Activated naive CD4-positive, alpha-beta T cell (primary cell): ENCODE results near the gene KANSL1.
"Not testable (repeated sequence)": the region's sequence is repeated elsewhere in the genome, so short reads cannot be mapped to it uniquely, and the experiment has no call there.

Source experiments
- DNase-seq, 4 experiments: peaks; one replicate each; lab custom pipeline; 2025; lab: John Stamatoyannopoulos, UW

The KANSL1 gene

DNA sequence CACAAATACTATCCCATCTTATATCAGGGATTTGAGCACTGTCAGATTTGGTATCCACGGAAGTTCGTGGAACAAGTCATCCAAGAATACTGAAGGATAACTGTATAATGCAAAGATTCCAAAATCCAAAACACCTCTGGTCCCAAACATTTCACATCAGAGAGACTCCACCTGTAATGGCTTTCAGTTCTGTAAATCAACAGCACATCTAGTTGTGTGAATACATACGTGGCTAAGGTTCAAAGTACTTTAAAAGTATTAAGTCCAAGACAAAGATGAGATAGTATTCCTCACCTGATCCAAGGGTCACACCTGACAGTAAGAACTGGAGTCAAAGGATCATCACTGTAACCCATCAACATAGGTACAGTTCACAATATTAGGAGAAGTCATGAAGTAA is 54.8 kb downstream of the KANSL1 start:
- no peak for DNase-seq

DNA sequence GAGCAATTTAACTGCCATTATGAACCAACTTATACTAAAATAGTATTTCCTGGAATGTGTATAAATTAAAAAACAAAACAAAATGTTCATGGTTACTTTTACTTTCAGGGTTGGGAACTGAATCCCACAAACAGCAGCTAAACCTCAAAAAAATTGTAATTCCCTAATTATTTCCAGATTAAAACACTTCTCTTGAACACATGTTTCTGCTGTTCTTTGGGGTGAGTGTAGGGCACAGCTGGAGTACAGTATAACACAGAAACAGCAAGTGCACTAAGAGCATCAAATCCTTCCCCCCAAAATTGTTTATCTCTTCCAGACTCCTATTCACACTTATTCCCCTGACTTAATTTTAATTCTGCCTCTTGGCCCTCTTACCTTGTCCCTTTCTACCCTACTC is 56.4 kb downstream of the KANSL1 start:
- DNase-seq: no peak

DNA sequence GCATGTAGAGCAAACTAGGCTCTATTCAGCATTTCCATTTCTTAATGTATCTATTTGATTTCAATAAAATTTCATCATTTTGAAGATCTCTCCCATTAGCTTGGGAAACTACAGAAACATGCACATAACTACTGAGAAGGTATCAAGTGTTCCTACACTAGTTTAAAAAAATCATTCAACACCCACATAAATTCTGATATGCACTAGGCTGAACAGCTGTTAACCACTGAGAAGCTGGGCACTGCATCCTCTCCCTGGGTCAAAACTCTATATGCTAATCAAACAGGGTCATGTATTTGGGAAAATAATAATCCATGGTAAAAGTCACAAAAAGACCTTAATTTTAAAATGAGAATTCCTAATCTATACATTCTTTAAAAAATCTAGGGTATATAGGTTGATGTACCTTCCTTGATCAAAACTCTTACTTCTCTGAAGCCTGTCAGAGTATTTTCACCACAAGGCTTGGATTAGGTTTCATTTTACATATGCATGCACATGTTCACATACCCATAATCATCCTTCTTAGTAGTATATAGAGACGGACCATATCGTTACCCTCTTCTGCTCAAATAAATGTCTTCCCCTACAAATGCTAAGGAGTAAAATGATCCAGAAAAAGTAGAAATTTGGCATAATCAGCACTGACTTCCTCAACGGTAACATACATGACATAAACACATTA is 57.2 kb downstream of the KANSL1 start:
- DNase-seq: no peak

DNA sequence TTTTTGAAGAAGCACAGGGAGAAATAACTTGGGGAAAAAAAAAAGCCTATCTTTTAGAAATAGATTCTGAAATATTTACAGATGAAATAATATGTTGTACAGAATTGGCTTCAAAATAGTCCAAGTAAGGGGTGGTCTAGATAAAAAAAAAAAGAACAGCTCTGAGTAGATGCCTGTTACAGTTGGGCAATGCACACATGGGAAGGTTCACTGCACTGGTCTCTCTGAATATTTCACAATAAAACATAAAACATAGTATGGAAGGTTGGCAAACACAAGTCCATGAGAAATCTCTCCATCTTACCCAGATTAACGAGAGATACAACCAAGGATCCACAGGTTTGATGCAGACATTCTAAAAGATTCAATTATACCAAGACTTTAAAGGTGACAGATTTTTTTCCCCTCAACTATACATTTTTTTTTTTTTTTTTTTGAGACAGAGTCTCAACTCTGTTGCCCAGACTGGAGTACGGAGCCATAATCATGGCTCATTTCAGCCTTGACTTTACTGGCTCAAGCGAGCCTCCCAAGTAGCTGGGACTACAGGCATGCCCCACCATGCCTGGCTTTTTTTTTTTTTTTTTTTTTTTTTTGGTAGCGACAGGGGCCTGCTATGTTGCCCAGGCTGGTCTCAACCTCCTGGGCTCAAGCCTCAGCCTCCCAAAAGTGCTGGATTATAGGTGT is 58.0 kb downstream of the KANSL1 start:
- DNase-seq: no peak

DNA sequence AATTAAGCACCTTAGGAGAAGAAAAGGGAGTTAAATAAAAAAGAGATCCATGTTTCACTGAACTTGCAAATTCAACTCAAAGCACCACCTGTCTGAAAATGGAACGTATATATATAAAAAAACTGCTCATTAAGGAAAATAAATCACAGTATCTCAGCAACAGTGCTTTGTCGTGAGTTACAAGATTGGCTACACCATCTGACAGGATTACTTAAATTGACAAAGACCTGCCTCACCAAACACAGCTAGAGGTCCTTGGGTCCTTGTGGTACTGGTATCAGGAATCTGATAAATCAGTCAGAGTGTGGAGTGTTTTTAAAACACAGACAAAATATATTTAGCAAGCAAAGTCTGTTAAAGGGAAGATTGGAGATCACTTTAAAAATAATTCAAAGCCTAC is 63.9 kb downstream of the KANSL1 start:
- DNase-seq: no peak

DNA sequence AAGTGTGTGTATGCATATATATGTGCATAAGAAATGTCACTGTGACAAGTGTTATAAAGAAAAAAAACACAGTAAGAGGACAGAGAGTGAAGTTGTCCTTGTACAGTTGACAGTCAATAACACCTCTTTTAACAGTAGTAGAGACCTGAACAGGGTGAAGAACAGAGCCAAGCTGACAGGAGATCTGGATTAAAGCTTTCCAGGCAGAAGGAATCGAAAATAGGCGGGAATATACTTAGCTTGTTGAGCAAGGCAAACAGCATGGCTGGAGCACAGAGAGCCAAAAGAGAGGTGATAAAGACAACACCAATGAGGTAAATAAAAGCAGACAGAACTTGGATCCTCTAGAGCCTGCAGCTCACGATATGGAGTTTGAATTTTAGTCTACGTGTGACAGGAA is 64.8 kb downstream of the KANSL1 start:
- DNase-seq: no peak

DNA sequence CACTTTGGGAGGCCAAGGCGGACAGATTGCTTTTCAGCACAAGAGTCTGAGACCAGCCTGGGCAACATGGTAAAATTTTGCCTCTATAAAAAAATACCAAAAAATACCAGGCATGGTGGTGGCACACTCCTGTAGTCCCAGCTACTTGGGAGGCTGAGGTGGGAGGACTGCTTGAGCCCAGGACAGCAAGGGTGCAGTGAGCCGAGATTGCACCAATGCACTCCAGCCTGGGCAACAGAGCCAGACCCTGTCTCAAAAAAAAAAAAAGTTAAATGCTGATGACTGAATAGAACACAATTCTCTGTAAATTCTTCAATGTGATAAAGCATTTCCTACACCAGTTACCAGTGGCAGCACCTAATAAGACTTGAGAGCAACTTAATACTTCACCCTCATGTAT is 65.7 kb downstream of the KANSL1 start:
- no peak for DNase-seq

DNA sequence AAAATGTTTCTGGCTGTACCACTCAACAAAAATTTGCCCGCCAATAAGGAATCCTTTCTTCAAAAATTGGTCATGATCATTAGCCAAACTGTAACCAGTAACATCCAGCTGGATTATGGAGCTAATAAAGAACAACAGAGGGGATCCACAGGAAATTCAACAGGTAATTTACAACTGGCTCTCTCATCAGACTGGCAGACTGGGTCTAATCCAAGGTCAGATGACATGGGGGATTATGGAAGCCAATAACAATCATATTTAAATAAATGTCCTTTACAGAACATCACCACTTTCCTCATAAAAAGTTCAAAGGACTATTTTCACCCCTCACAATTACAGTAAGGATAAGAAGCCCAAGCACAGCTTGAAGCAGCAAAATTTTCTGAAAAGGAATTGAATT is 66.4 kb downstream of the KANSL1 start:
- no peak for DNase-seq

DNA sequence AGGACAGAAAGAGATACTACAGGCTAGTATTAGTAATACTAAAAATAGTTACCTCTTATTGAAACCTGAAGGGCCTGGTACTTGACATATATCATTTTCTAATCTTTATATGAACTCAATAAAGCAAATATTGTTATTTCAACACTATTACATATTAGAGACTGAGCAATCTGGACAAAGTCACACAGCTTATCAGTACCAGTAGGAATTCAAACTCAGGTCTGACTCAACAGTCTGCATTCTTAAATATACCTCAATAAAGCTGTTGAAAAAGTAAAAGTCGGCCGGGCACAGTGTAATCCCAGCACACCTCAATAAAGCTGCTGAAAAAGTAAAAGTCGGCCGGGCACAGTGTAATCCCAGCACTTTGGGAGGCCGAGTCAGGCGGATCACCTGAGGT is 67.4 kb downstream of the KANSL1 start:
- DNase-seq: no peak

DNA sequence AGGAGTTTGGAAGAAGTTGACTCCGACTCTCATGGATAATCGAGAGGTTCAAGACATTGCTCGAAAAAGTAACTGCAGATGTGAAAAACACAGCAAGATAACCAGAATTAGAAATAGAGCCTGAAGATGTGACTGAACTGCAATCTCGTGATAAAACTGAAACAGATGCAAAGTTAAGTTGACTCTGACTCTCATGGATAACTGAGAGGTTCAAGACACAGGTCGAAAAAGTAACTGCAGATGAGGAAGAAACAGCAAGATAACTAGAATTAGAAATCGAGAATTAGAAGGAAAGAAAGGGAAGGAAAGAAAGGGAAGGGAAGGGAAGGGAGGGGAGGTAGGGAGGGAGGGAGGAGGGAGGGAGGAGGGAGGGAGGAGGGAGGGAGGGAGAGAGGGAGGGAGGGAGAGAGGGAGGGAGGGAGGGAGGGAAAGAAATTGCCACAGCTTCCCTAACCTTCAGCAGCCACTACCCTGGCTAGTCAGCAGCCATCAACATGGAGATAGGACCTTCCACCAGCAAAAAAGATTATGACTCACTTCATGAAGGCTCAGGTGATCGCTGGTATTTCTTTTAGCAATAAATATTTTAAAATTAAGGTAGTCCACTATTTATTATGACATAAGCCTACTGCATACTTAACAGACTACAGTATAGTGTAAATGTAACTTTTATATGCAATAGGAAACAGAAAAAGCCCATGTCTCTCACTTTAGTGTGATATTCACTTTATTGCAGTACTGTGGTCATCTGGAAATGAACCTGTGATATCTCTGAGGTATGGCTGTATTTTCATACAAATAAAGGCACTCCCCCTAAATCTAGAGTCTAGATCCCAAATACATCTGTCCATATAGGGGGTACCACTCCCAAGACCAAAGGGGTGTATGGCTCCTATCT is 68.3 kb downstream of the KANSL1 start:
- DNase-seq: no peak

DNA sequence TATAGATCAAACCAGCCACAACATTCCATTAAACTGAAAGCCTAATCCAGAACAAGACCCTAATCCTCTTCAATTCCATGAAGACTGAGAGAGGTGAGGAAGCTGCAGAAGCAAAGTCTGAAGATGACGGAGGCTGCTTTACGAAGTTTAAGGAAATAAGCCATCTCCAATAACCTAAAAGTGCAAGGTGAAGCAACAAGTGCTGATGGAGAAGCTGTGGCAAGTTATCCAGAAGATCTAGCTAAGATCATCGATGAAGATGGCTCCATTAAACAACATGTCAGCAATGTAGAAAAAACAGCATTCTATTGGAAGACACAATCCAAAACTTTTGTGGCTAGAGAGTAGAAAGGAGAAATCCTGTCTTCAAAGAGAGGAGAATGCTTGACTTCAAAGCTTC is 69.6 kb downstream of the KANSL1 start:
- no peak for DNase-seq

DNA sequence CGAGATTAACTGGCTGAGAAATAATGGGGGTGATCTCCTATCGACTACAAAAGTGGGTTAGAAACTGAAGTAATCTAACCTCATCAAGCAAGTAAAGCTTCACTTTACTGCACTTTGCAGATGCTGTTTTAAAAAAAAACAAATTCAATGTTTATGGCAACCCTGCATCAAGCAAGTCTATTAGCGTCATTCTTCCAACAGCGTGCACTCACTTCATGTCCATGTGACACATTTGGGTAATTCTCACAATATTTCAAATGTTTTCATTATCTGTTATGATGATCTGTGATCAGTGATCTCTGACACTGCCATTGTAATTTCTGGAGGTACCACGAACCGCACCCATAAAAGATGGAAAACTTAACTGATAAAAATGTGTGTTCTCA is 70.8 kb downstream of the KANSL1 start:
- DNase-seq: no peak

DNA sequence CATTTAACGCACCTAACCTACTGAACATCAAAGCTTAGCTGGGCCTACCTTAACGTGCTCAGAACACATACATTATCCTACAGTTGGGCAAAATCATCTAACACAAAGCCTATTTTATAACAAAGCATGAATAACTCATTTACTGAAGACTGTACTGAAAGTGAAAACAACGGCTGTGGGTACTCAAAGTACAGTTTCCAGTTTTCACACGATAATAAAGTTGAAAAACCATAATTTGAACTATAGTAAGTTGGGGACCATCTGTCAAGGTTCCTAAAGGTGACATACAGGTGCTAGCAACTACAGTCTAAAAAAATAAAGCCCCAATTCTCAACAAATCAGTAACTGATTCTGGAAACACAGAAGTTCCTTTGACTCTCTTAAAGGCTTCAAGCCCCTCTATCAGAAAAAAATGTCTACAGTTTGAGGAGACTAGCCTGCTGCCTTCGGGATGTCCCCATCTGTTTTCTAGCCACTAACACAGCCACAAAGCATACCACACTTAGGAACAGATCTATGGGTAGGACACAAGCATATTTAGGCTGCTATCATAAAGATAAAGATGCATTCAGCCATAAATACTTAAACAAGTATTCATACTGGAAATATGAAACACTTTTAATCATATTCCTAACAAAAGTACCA is 71.3 kb downstream of the KANSL1 start:
- no peak for DNase-seq

DNA sequence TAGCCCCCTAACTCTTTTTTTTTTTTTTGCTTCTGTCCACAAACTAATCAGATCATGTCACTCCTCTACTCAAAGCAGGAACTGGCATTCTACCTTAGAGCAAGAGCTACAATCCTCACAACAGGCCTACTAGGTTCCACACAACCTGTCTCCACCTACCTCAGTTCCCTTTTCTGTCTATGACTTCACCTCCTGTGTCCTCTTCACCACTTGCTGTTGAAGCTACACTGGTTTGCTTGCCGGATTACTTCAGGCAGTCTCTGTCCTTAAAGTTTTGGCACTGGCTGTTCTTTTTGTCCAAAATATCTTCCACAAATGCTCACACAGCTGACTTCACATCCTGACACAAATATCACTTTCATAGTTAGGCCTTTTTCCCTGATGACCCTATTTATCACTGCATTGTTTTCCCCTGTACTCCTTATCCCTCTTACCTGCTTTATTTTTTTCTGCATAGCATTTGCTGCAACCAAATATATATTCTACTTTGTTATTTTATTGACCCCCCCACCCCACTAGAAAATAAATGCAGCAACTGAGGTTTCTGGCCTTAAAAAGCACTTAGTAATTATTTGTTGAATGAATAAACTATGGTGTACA is 72.0 kb downstream of the KANSL1 start:
- no peak for DNase-seq

DNA sequence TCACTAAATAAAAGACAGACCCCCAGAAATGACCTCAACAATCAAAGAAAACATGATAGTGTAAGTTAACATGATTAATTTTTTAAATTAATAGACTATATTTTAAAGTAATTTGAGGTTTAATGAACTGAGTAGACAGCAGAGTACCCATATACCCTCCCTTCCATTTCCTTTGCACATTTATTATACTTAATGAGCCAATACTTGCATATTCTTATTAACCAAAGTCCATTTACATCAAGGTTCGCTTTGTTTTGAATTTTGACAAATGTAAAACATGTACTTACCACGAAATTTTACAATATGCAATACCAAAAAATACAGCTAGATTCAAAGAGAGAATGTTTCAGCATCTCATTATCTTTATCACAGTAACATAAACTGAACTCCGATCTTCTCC is 72.7 kb downstream of the KANSL1 start:
- DNase-seq: no peak

DNA sequence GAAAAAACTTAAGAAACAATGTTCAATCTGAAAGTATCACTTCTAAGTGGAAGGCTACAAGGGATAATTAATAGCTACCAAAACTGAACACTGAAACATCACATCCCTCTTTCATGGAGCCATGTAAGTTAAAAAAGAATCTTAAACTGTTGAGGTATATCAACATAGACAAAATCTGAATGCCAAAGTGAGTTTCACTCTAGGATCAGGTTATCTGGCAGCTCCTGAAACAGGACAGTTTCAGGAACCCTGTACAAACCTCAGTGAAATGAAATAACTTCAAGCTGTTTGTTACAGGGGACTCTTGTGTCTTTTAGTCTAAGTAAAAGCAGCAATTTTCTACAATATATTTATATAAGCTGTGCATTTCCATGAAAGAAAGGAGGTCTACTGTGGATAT is 73.2 kb downstream of the KANSL1 start:
- DNase-seq: no peak

DNA sequence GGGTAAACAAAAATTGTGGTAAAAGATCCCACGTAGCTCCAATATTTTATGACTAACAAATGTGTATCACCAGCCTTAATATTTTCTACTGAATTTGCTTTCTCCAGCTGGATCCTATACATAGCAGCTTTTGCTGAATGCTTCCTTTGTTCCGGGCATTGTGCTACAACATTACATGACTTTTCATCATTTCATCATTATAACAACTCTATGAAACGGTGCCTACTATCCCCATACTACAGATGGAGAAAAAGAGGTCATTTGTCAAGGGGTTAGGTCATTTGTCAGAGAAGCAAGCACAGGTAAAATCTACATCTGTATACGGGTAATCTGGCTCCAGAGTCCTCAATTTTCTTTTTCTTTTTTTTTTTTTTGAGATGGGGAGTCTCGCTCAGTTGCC is 74.3 kb downstream of the KANSL1 start:
- no peak for DNase-seq

DNA sequence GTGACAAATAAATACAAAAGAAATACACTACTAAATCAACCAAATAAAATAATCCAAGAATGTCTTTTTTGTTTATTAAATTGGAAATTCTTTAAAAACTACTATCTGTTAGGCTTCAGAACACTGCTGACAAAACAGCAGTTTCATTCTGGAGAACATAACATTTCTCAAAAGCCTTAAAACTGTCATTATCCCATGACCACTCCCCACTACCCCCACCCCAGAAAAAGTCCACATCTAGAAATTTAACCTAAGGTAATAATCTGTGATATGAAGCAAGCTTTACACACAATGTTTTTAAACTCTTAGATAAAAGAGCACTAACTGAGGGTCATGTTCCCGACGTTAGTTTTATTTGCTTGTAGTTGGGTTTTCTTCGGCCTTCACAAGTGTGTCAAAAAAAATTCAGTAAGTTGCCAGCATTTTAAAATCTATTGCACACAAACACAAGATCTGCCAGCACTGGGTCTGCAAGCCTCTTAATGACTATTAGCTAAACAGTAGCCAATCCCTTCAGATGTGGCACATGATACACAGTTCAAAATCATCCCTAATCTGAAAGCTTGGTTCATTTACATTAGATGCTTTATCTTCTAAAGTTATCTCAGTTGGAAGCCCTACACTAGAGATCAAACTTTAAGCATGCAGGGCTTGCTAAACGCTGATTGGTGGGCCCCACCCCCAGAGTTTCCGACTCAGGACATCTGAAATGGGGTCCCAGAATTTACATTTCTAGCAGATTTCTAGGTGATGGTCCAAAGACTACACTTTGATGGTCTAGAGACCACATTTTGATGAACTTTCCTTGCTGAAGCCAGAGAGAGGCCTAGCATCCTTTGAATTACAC is 75.2 kb downstream of the KANSL1 start:
- DNase-seq: no peak

DNA sequence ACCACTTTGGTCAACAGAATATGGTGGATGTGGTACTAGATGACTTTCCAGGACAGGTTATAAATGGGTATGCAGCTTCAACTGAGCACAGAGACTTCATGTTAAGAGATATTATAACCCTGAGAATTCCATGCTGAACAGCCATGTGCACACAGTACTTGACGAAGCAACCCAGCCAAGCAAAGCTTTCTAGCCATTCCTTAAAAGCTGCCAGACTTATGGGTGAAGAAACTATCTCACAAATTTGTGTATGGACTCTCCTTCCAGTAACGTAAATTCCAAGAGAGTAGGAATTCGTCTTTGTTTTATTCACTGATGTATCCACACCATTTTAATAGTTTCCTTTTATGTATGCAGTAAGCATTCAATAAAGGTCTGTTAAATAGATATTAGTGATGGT is 76.1 kb downstream of the KANSL1 start:
- DNase-seq: no peak

DNA sequence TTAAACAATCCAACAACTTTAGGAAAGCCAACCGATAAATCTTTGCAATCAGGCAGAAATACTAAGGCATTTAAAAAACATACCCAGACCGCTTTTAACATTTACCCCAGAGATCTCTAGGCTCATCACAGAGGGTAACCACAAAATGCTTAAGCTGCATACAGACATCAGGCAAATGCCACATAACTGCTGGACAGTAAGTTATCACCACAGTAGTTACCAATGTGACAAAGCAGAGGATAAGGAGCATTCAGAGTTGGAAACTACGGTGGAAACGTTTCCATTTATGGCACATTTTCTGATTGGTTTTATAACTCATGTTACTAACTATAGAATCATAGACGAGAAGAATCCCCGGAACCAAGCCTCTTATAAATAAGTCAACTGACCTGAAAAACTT is 77.5 kb downstream of the KANSL1 start:
- DNase-seq: no peak

DNA sequence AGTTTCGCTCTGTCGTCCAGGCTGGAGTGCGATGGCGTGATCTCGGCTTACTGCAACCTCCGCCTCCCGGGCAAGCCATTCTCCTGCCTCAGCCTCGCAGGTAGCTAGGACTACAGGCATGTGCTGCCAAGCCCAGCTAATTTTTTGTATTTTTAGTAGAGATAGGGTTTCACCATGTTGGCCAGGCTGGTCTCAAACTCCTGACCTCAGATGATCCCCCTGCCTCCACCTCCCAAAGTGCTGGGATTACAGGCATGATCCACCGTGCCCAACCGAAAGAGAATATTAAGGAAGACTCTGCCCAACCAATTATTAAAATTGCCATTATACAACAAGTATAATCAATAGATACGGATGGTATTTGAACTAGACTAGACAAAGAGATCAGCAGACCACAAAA is 82.0 kb downstream of the KANSL1 start:
- DNase-seq: not testable (repeated sequence)
